GM19452 (cell line): ENCODE data around the gene MACROD2.

Source experiments
- ATAC-seq: cut with Tn5 transposase; IDR thresholded peaks from one replicate; pipeline ENCODE4 v1.9.1; 2021; ENCODE audit not compliant: unreplicated experiment

The MACROD2 gene

GRCh38 chr20:15063081-15063480 is 1067.8 kb downstream of the MACROD2 start:
- no peak for ATAC-seq

DNA sequence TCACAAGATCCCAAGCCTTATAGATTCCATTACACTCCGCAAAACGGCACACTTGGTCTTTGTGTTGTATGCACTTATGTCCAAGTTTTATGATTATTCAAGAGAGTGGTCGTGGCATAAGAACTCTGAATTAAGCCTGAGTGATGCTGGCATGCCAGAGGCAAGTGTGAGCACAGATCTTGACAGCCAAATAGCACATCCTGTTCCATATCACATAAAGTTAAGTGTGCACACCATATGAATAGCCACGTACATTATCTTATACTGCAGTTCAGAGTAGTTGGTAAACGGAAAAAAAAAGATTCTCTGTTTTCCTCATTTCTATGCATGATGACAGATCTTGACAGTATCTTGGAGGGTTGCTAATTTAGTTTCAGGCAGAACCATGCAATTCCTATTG is 1069.4 kb downstream of the MACROD2 start:
- no peak for ATAC-seq

GRCh38 chr20:15065794-15066193 is 1070.5 kb downstream of the MACROD2 start:
- ATAC-seq, result no peak

GRCh38 chr20:15068486-15068885 is 1073.2 kb downstream of the MACROD2 start:
- ATAC-seq, result no peak

DNA sequence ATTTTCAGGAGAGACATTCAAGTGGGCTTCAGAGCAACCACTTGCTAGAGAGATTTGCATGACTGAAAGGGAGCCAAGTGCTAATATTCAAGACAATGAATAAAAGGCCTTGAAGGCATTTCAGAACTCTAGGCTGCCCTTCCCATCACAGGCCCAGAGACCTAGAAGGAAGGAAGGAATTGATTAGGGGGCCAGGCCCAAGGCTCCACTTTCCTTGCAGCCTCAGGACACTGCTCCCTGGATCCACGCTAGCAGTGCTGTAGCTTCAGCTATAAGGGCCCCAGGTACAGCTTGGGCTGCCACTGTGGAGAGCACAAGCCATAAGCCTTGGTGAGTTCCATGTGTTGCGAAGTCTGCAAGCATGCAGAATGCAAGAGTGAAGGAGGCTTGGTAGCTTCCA is 1074.0 kb downstream of the MACROD2 start:
- ATAC-seq, result no peak

- no peak for ATAC-seq
Measured at GRCh38 chr20:15071085-15071808, 1075.9 kb downstream of the MACROD2 start.

GRCh38 chr20:15072316-15072715 is 1077.0 kb downstream of the MACROD2 start:
- no peak for ATAC-seq

- no peak for ATAC-seq
Measured at GRCh38 chr20:15075586-15075985, 1080.3 kb downstream of the MACROD2 start.

DNA sequence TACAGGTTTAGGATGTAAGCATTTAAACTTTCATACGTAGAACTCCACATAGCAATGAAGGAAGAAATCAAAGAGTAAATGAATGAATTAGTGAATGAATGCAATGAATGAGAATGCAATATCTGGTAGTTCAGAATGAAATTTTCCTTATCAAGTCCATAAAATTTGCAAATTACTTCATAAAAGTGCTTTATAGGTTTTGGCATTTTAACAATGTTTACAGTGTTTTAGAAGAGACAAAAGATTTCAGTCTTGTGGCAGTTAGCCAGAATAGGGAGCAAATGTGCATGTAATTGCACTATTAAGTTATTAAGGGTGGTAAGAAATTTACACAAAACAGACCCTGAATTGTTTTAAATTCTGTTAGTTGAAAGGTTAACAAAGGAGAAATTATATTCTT is 1081.5 kb downstream of the MACROD2 start:
- ATAC-seq, result no peak

DNA sequence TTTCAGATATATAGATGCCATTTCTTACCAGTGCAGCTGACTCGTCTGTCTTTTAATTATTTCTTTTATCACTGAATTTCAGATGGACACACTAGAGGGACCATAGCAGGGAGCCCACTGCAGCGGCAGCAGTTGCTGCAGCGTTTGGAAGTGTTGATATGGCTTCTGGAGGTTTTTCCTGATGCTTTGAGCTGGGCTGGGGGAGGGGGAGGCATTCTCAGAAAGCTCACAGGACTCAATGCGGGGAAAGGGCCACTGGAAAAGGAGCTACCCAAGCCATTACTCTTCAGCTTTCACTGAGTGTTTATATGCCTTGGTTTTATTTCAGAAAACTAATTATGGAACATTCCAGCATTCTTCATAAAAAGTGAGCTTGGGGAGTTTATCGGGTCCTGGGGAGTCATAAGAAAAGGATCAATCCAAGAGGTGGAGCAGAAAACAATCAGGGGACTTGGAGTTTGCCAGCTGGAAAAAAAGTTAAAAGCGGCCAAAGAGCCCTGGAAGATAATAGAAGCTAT is 1082.5 kb downstream of the MACROD2 start:
- no peak for ATAC-seq

DNA sequence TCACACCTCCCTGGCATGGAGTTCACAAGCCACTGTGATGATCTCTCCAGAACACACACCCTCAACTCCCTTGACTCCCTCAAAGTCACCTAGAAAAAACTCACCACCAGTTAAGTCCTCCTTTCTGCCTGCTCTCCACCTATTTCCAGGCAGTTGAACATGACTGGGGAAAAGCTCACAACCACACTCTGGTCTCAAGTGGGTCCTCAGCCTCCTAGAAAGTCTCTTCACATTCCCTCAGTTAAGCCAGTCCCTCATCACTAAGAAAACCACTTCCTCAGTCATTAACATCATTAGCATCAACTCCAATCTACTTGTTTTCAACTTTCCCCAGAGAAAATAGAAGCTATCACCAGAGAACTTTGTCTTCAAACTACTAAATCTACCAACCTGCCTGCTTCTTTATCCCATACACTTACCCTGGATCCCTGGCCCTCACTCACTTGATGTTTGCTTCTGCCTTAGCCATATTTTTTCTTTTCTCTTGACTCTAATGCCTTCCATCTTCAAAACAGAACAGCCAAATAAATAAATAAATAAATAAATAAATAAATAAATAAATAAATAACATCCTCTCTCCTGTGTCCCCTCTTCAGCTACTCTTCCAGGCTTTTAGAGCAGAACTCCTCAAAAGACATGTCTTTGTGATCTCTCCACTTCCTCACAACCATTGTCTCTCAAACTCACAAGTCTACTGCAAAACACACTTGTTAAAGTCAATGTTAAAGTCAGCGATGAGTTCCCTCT is 1084.5 kb downstream of the MACROD2 start:
- ATAC-seq, result no peak

DNA sequence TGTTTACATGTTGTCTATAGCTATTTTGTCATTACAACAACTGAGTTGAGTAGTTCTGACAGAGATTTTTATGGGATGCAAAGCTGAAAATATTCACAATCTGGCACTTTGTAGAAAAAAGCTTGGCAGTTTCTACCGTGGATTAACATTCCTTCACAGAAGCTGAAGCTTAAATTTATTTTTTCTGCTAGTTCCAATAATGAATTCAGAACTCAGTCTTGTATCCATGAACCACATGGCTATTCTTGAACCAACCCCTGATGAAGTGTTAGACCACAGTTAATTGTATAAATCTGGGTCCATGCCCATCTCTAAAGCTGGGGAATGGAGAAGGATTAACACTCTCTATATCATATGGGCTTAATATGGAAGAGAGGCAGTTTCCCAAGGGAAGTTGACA is 1085.9 kb downstream of the MACROD2 start:
- ATAC-seq, result no peak

DNA sequence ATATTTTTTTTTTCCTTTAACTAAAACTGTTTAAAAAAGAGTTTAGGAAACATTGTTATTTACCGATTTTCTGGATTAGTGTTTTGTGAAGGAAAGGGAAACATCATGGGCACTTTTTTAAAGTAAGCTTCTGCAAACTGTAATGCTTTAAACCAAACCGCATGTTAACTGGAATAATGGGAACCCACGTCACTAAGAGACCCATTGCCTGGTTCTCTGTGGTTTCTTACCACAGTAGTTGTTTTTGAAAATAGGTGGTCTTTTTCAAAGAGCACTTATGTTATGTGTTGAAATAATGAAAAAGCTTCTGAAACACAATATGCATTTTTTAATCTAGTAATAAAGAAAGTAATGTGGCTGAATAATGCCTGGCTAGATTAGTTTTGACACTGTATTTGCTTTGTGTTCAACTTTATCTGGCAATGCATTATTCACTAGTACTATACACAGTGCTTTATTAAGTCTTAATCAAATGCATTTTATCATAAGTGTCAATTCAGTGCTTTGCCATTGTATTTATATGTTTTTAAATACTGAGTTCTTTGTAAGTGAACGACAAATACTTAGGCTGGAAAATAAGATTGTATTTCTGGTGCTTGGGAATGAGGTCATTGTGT is 1096.2 kb downstream of the MACROD2 start:
- ATAC-seq, result no peak

- ATAC-seq, result no peak
Measured at GRCh38 chr20:15098351-15098750, 1103.0 kb downstream of the MACROD2 start.

DNA sequence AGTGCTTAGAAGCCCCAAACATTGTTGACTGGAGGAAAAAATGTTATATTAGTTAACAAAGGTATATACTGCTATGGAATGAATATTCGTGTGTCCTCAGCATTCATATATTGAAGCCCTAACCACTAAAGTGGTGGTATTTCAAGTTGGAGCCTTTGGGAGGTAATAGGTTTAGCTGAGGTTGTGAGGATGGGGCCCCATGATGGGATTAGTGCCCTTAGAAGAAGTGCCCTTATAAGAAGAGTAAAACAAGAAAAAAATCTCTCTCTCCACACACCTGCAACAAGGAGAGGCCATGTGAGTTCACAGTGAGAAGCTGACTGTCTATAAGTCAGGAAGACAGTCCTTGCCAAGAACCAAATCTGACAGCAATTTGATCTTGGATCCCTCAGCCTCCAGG is 1103.8 kb downstream of the MACROD2 start:
- ATAC-seq, result no peak

- peak; percentile 86 for ATAC-seq
Measured at GRCh38 chr20:15100506-15101160, 1105.3 kb downstream of the MACROD2 start.

DNA sequence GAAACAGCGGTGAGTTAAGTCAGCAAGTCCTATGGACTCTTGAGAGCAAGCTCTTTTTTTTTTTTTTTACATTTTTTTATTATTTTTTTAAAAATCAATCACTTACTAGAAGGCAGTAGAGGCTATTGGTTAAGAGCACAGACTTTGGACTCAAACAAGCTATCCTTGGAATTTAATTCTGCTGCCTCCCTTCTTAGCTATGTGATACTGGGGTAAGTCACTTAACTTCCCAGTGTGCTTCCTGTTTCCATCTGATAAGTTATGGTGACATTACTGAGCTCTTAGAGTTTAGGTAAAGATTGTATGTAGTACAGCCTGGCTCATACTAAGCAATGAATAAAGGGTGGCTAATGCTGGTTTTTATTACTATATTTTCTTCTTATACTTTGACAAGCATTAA is 1112.6 kb downstream of the MACROD2 start:
- no peak for ATAC-seq

- ATAC-seq, result no peak
Measured at GRCh38 chr20:15109494-15109893, 1114.2 kb downstream of the MACROD2 start.

DNA sequence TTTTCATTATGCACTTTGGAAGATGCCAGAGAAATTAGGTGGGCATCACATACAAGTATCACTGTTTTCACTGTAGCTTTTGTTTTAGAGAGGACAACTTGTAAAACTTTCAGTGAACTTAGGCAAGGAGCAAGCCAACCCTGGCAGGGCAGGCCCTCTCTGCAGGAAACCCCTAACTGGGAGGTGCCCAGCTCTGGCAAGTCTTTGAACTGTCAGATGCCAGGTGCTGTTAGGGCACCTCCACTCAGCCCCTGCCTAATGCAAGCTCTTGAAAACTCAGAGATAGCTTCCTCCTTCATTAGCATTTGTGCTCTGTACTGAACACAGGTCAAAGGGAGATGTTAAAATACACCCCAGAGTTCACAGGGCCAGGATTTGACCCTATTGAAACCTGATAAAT is 1116.3 kb downstream of the MACROD2 start:
- no peak for ATAC-seq

DNA sequence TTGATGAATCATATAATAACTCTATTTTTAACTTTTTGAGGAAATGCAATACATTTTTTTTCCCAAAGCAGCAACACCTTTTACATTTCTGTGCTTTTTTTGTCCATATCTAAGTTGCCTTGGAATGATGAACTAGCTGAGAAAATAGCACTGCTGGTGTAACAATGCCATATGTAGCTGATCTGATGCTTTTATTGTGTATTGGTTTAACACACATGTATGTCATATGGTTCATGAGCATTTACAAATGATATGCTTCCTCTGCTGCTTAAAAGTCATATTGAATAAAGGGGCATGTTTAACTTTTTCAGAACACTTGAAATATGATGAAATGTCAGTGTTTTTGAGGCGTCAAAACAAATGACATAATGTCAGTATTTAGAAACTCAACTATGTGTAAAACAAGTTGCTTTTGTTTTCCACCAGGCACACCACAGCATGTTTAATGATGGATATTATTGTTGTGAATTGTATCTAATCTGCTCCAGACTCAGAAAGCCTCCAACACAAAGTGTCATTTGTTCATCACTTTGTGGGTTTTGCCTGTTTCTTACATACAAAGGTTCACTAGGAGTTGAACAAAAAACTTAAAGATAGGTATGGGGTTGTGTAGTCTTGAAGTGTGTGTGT is 1117.9 kb downstream of the MACROD2 start:
- ATAC-seq, result no peak
